Stimulated activated CD8-positive, alpha-beta memory T cell treated with anti-CD3 and anti-CD28 coated beads, Interleukin-7, amount 100 ng/mL, for 24 hours (primary cell): ENCODE data around the gene PNPLA8.
A peak's percentile ranks its signal among the peaks of the same experiment; 100 is the strongest.
"Not testable (repeated sequence)": the region's sequence is repeated elsewhere in the genome, so short reads cannot be mapped to it uniquely, and the experiment has no call there.

Source experiments
- DNase-seq: peaks from one replicate; pipeline ENCODE4 v3.0.0-alpha.2; 2020; ENCODE audit warnings: low read depth

PNPLA8 gene

GRCh38 chr7:108525985-108526767, at the start of gene PNPLA8:
PNPLA8 (minus strand) TSS chr7:108526135; CDS start chr7:108515491, 10,644 bp downstream.
- DNase-seq: peak; percentile 100

GRCh38 chr7:108575156-108575555, 49.2 kb upstream of the PNPLA8 start:
- no peak for DNase-seq

GRCh38 chr7:108572480-108572879, 46.5 kb upstream of the PNPLA8 start:
- no peak for DNase-seq

- peak; percentile 16 for DNase-seq
Observed at GRCh38 chr7:108570146-108570755, 44.3 kb upstream of the PNPLA8 start.

- DNase-seq: peak; percentile 98
Observed at GRCh38 chr7:108569381-108570145, 43.6 kb upstream of the PNPLA8 start, which contains the start of the genes DNAJB9 and THAP5. DNAJB9 (plus strand) TSS chr7:108569874; CDS start chr7:108571727, 1,853 bp downstream. THAP5 (minus strand) TSS chr7:108569706; CDS start chr7:108569569, 137 bp downstream.

GRCh38 chr7:108568801-108569380, 43.0 kb upstream of the PNPLA8 start:
- DNase-seq: no peak

- DNase-seq: no peak
Observed at GRCh38 chr7:108565987-108566386, 40.1 kb upstream of the PNPLA8 start.

- no peak for DNase-seq
Observed at GRCh38 chr7:108561047-108561619, 35.2 kb upstream of the PNPLA8 start.

- DNase-seq: no peak
Observed at GRCh38 chr7:108559253-108559652, 33.3 kb upstream of the PNPLA8 start.

GRCh38 chr7:108557617-108558016, 31.7 kb upstream of the PNPLA8 start:
- no peak for DNase-seq

- DNase-seq: no peak
Observed at GRCh38 chr7:108557191-108557590, 31.3 kb upstream of the PNPLA8 start.

- DNase-seq: not testable (repeated sequence)
Observed at GRCh38 chr7:108556665-108557064, 30.7 kb upstream of the PNPLA8 start.

GRCh38 chr7:108548141-108548896, 22.4 kb upstream of the PNPLA8 start:
- not testable (repeated sequence) for DNase-seq

- DNase-seq: no peak
Observed at GRCh38 chr7:108541478-108541877, 15.5 kb upstream of the PNPLA8 start.

- not testable (repeated sequence) for DNase-seq
Observed at GRCh38 chr7:108538685-108539084, 12.8 kb upstream of the PNPLA8 start.

- not testable (repeated sequence) for DNase-seq
Observed at GRCh38 chr7:108538236-108538635, 12.3 kb upstream of the PNPLA8 start.

- DNase-seq: no peak
Observed at GRCh38 chr7:108537229-108537628, 11.3 kb upstream of the PNPLA8 start.

- DNase-seq: no peak
Observed at GRCh38 chr7:108535744-108536143, 9.8 kb upstream of the PNPLA8 start.

- no peak for DNase-seq
Observed at GRCh38 chr7:108535257-108535656, 9.3 kb upstream of the PNPLA8 start.

GRCh38 chr7:108533712-108534111, 7.8 kb upstream of the PNPLA8 start:
- DNase-seq: no peak

- no peak for DNase-seq
Observed at GRCh38 chr7:108529341-108529740, 3.4 kb upstream of the PNPLA8 start.
